Fibroblast of lung (primary cell): ENCODE data around the gene N4BP2L1. TPM values are rescaled to one million over a fixed set of nuclear protein-coding genes. Genes with fewer than 3 reads are reported as not detected.

Experiments
- DNase-seq, 2 donors: peaks; one replicate each; pipeline versions ENCODE4 v3.0.0 to v3.0.0-alpha.2; 2010; ENCODE audit warnings: low read depth in 2 of 2
- H2AFZ ChIP-seq: 2 replicates; pipeline ENCODE4 v1.5.1; 2012; ENCODE audit warnings: low read length, control low read depth, inconsistent platforms
- H3K27ac ChIP-seq: 2 replicates; pipeline ENCODE4 v1.5.1; 2011; ENCODE audit warnings: low read length, control low read depth; ENCODE audit not compliant: insufficient read depth
- H3K27me3 ChIP-seq: 2 replicates; pipeline ENCODE4 v1.5.1; 2011; ENCODE audit warnings: mild to moderate bottlenecking, low read length; ENCODE audit not compliant: control insufficient read depth, insufficient read depth
- H3K36me3 ChIP-seq: 2 replicates; pipeline ENCODE4 v1.5.1; 2011; ENCODE audit warnings: low read length; ENCODE audit not compliant: control insufficient read depth, insufficient read depth
- H3K4me1 ChIP-seq: 2 replicates; pipeline ENCODE4 v1.5.1; 2011; ENCODE audit warnings: low read length; ENCODE audit not compliant: control insufficient read depth, insufficient read depth; ENCODE audit errors: extremely low read depth
- H3K4me2 ChIP-seq: 2 replicates; pipeline ENCODE4 v1.5.1; 2011; ENCODE audit warnings: low read length, control low read depth; ENCODE audit not compliant: insufficient read depth; ENCODE audit errors: extremely low read depth
- H3K4me3 ChIP-seq, 4 experiments: fragments of 200-600 bp in 1 of 4; sonication (generic) in 1 of 4; replicated peaks in 1 of 4; 2 replicates each; pipeline ENCODE4 v1.5.1; 2011 to 2016; ENCODE audit warnings: low read length in 4 of 4, low read depth in 3 of 4, mild to moderate bottlenecking in 3 of 4, control low read depth in 2 of 4, inconsistent platforms in 1 of 4, mixed read lengths in 1 of 4; ENCODE audit not compliant: insufficient read depth in 1 of 4; ENCODE audit errors: control extremely low read depth in 1 of 4
- H3K79me2 ChIP-seq: 2 replicates; pipeline ENCODE4 v1.5.1; 2012; ENCODE audit warnings: mild to moderate bottlenecking, low read length, inconsistent platforms; ENCODE audit not compliant: control insufficient read depth, insufficient read depth
- H3K9ac ChIP-seq: 2 replicates; pipeline ENCODE4 v1.5.1; 2011; ENCODE audit warnings: mild to moderate bottlenecking, low read length, control low read depth; ENCODE audit not compliant: insufficient read depth
- H3K9me3 ChIP-seq: 2 replicates; pipeline ENCODE4 v1.5.1; 2012; ENCODE audit warnings: low read depth, low read length; ENCODE audit not compliant: control insufficient read depth, insufficient read depth
- H4K20me1 ChIP-seq: 2 replicates; pipeline ENCODE4 v1.5.1; 2011; ENCODE audit warnings: low read length; ENCODE audit not compliant: control insufficient read depth, insufficient read depth; ENCODE audit errors: extremely low read depth
- EZH2 ChIP-seq: IDR thresholded peaks from 2 replicates; pipeline ENCODE4 v1.5.1; 2012; ENCODE audit warnings: low read length, control low read depth, mild to moderate bottlenecking; ENCODE audit errors: missing control alignments
- polyA plus RNA-seq, 2 donors: library from polyadenylated mRNA; depleted of rRNA in 1 of 2; stranded (reverse) in 1 of 2; unstranded in 1 of 2; fragments of >200 nt; gene quantifications; 2 replicates each; pipeline ENCODE4 v1.2.1, GENCODE V29; 2011 to 2012; ENCODE audit warnings: missing spikeins in 1 of 2
- total RNA-seq: library from RNA; depleted of rRNA; stranded (reverse); fragments of >200 nt; gene quantifications from 2 replicates; pipeline ENCODE4 v1.2.1, GENCODE V29; 2014
- TF ChIP-seq, protein P1 (sequence below), 2 donors: IDR thresholded peaks in 1 of 2; conservative IDR thresholded peaks in 1 of 2; 1 replicate in 1 of 2; 2 replicates in 1 of 2; pipeline ENCODE4 v1.5.1; 2011 to 2012; ENCODE audit warnings: low read length in 2 of 2, control low read depth in 1 of 2, inconsistent platforms in 1 of 2, low read depth in 1 of 2, mild to moderate bottlenecking in 1 of 2

The N4BP2L1 gene
- total and polyA plus RNA-seq, 2 donors (not counting 1 experiment from before 2014, with no cell fraction given): 2.7 to 5.9 TPM

DNA sequence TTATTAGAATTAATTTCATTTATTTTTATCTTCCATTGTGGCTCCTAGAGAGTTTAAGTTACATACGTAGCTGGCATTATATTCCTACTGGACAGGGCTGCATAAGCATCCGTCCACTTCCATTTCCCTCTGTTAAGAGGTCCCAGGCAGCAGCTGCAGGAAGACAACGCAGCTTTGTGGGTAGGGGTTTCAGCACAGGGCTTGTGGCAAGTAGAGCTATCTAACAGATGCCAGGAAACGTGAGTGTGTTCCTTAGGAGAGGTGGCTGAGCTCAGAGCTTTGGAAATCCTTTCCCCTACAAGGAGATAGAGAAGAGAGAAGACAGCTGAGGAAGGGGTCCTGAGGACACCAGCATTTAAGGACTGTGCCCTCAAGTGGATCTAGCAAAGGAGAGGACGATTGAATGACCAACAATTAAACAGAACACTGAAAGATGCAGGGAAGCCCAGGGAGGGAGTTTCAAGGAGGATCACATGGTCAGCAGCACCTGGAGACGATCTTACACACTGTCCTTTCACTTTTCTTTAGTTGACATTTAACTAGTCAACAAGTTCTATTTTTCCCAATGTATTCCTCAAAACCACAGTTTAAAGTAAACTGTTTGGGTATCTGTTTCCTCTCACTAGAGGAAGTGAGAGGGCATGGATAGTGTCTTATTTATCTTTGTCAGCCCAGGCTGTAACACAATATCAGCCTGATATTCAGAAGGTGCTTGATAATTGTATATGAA lies 2.3 kb upstream of the N4BP2L1 start:
- H3K27me3 ChIP-seq: no peaks in the 10 kb centered on the region
- H3K4me1 ChIP-seq: no peaks in the 10 kb centered on the region
- H3K9ac ChIP-seq: no peak overlapping the region
- H3K9me3 ChIP-seq: no peaks in the 10 kb centered on the region
- H3K27ac ChIP-seq: no peak overlapping the region
- H3K36me3 ChIP-seq: no peaks in the 10 kb centered on the region
- no peaks in the 10 kb centered on the region for H3K79me2 ChIP-seq
- TF ChIP-seq, protein P1, sequence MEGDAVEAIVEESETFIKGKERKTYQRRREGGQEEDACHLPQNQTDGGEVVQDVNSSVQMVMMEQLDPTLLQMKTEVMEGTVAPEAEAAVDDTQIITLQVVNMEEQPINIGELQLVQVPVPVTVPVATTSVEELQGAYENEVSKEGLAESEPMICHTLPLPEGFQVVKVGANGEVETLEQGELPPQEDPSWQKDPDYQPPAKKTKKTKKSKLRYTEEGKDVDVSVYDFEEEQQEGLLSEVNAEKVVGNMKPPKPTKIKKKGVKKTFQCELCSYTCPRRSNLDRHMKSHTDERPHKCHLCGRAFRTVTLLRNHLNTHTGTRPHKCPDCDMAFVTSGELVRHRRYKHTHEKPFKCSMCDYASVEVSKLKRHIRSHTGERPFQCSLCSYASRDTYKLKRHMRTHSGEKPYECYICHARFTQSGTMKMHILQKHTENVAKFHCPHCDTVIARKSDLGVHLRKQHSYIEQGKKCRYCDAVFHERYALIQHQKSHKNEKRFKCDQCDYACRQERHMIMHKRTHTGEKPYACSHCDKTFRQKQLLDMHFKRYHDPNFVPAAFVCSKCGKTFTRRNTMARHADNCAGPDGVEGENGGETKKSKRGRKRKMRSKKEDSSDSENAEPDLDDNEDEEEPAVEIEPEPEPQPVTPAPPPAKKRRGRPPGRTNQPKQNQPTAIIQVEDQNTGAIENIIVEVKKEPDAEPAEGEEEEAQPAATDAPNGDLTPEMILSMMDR (conservative IDR thresholded peaks at IDR 0.05 in 1 of 2, IDR thresholded peaks at IDR 0.05 in 1 of 2; ENCODE audit: low read depth in 1 of 2, low read length in 2 of 2): no peak
- TF ChIP-seq EZH2: no peak
- no peak overlapping the region for H3K4me3 ChIP-seq
- no peak overlapping the region for H2AFZ ChIP-seq
- no peaks in the 10 kb centered on the region for H4K20me1 ChIP-seq
- no peak overlapping the region for H3K4me2 ChIP-seq
- DNase-seq: no peak

DNA sequence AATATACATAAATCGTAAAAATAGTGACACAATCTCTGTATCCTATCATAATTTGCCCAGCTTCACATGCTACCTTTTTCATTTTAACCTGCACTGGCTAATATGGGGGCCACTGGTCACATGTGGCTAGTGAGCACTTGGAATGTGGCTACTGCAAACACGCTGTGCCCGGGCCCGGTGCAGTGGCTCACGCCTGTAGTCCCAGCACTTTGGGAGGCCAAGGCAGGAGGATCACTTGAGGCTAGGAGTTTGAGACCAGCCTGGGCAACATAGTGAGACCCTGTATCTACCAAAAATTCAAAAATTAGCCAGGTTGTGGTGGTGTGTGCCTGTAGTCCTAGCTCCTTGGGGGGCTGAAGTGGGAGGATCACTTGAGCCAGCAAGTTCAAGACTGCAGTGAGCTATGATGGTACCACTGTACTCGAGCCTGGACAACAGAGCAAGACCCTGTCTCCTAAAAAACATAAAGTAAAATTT lies 1.5 kb upstream of the N4BP2L1 start:
- no peak overlapping the region for H3K9ac ChIP-seq
- TF ChIP-seq, protein P1 (conservative IDR thresholded peaks at IDR 0.05 in 1 of 2, IDR thresholded peaks at IDR 0.05 in 1 of 2; ENCODE audit: low read depth in 1 of 2, low read length in 2 of 2): no peak
- TF ChIP-seq EZH2: no peak
- H2AFZ ChIP-seq: no peak overlapping the region
- H3K9me3 ChIP-seq: no peaks in the 10 kb centered on the region
- H3K79me2 ChIP-seq: no peaks in the 10 kb centered on the region
- H4K20me1 ChIP-seq: no peaks in the 10 kb centered on the region
- H3K4me3 ChIP-seq: no peak overlapping the region
- H3K27ac ChIP-seq: no peak overlapping the region
- no peak overlapping the region for H3K4me2 ChIP-seq
- no peaks in the 10 kb centered on the region for H3K27me3 ChIP-seq
- no peak for DNase-seq
- no peaks in the 10 kb centered on the region for H3K4me1 ChIP-seq
- no peaks in the 10 kb centered on the region for H3K36me3 ChIP-seq

DNA sequence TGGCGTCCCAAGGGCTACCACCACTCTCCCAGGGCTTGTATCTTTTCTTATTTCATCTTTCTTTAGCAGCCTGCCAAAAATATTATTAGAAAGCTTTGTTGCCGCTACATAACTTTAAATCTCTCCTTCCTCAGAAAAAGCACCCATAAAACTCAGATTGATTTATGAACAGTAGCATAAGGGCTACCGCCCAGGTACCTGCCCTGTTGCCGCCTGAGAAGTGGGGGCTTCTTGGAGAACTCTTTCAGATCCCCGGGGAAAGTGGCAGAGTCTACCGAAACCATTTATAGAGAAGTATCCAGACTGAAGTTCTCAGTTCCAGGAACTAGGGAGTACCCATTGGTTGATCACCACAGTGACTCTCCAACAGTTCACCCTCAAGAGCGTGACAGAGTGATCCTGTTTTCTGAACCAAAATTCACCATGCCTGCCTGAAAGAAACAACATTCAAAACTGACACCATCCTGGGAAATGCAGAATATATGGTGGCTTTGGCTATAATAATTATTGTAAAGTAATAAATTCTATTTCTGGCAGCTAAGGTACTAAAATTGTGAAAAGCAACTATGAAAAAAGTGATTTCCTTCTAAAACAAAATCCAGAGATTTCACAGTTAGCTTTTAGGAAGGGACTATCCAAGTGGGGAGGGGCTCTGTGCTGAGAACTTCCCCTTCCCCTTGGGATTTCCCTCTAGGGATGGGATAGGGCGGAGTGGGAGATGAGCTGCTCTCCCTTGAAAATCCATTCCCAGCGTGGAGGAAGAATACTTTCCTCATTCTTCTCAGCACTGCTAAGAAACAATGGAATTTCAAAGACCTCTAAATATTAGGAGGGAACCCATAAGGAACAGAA lies 877 bp upstream of the N4BP2L1 start:
- Histone ChIP-seq H3K4me3 (peak overlapping the region in 2 of 4 experiments; percentile 59 to 70), H3K4me2 (no peak overlapping the region), H3K9me3 (no peaks in the 10 kb centered on the region), H3K4me1 (no peaks in the 10 kb centered on the region), H3K27me3 (no peaks in the 10 kb centered on the region), H3K27ac (no peak overlapping the region), H4K20me1 (no peaks in the 10 kb centered on the region), H3K79me2 (no peaks in the 10 kb centered on the region), H2AFZ (no peak overlapping the region), H3K9ac (no peak overlapping the region), H3K36me3 (no peaks in the 10 kb centered on the region)
- no peak for DNase-seq
- no peak for TF ChIP-seq EZH2
- TF ChIP-seq, protein P1 (conservative IDR thresholded peaks at IDR 0.05 in 1 of 2, IDR thresholded peaks at IDR 0.05 in 1 of 2; ENCODE audit: low read depth in 1 of 2, low read length in 2 of 2): no peak
